Nephron progenitor cell (in vitro differentiated cells): ENCODE results near the gene DDX55.

Experiments
- DNase-seq: peaks from one replicate; pipeline ENCODE4 v3.0.0; 2021
- H3K27ac Mint-ChIP-seq: 2 replicates; pipeline ENCODE4 v1.8.0; 2021; ENCODE audit warnings: mild to moderate bottlenecking, moderate library complexity, mixed read lengths
- H3K27me3 Mint-ChIP-seq: 2 replicates; pipeline ENCODE4 v1.8.0; 2021; ENCODE audit warnings: mild to moderate bottlenecking, low read depth, mixed read lengths; ENCODE audit not compliant: poor library complexity
- H3K36me3 Mint-ChIP-seq: 2 replicates; pipeline ENCODE4 v1.8.0; 2021; ENCODE audit warnings: low read depth, mixed read lengths
- H3K4me1 Mint-ChIP-seq: 2 replicates; pipeline ENCODE4 v1.8.0; 2021; ENCODE audit warnings: mixed read lengths
- H3K4me3 Mint-ChIP-seq: 2 replicates; pipeline ENCODE4 v1.8.0; 2021; ENCODE audit warnings: mild to moderate bottlenecking, moderate library complexity, mixed read lengths
- H3K9me3 Mint-ChIP-seq: 2 replicates; pipeline ENCODE4 v1.8.0; 2021; ENCODE audit warnings: mild to moderate bottlenecking, moderate library complexity, mixed read lengths
- TF ChIP-seq, protein P1 (sequence below): fragments of 200-600 bp; sonication (generic); IDR thresholded peaks from 2 replicates; pipeline ENCODE4 v1.5.0; 2021; ENCODE audit warnings: antibody characterized with exemption

Gene DDX55

DNA sequence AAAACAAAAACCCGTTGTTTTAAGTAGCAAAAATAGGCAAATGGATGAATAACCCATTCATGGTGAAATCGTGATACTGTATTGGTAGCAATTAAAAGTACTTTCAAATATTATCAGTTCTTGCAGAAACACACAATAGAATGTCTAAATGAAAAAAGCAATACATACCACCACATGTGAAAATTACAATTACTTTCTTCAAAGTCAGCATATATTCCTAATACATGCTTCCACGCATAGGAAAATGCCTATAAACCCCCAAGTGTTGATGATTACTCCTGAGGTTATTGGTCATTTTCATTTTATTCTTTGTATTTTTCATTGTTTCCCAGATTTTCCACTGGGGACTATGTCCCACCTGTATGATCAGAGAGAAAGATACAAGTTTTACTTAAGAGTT, 15.2 kb downstream of the DDX55 start:
- Mint-ChIP-seq H3K4me3 (no peak overlapping the region), H3K36me3 (peaks cover 80% of the 10 kb centered on the region), H3K9me3 (no peaks in the 10 kb centered on the region), H3K27me3 (peaks cover 4% of the 10 kb centered on the region), H3K27ac (no peak overlapping the region), H3K4me1 (no peaks in the 10 kb centered on the region)
- TF ChIP-seq, protein P1, sequence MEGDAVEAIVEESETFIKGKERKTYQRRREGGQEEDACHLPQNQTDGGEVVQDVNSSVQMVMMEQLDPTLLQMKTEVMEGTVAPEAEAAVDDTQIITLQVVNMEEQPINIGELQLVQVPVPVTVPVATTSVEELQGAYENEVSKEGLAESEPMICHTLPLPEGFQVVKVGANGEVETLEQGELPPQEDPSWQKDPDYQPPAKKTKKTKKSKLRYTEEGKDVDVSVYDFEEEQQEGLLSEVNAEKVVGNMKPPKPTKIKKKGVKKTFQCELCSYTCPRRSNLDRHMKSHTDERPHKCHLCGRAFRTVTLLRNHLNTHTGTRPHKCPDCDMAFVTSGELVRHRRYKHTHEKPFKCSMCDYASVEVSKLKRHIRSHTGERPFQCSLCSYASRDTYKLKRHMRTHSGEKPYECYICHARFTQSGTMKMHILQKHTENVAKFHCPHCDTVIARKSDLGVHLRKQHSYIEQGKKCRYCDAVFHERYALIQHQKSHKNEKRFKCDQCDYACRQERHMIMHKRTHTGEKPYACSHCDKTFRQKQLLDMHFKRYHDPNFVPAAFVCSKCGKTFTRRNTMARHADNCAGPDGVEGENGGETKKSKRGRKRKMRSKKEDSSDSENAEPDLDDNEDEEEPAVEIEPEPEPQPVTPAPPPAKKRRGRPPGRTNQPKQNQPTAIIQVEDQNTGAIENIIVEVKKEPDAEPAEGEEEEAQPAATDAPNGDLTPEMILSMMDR, result no peak
- DNase-seq, result no peak

DNA sequence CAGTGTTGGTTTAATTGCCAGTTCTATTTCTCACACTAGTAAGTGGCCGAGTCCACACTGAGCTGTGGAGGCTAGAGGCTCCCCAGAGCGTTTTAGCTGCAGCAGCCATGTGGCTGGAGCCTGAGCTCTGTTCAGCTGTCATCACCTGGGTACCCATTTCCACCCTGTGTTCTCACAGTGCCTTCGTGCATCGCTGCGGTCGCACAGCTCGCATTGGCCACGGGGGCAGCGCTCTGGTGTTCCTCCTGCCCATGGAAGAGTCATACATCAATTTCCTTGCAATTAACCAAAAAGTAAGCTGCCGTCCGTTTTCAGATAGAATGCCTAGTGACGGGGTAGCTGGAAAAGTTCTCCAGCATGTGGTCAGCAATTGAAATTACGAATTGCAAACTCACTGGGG, 15.7 kb downstream of the DDX55 start:
- no peak for DNase-seq
- H3K4me1 Mint-ChIP-seq, result no peaks in the 10 kb centered on the region
- TF ChIP-seq, protein P1, result no peak
- peaks cover 4% of the 10 kb centered on the region for H3K27me3 Mint-ChIP-seq
- no peak overlapping the region for H3K4me3 Mint-ChIP-seq
- peaks cover 75% of the 10 kb centered on the region for H3K36me3 Mint-ChIP-seq
- H3K27ac Mint-ChIP-seq, result no peak overlapping the region
- no peaks in the 10 kb centered on the region for H3K9me3 Mint-ChIP-seq

DNA sequence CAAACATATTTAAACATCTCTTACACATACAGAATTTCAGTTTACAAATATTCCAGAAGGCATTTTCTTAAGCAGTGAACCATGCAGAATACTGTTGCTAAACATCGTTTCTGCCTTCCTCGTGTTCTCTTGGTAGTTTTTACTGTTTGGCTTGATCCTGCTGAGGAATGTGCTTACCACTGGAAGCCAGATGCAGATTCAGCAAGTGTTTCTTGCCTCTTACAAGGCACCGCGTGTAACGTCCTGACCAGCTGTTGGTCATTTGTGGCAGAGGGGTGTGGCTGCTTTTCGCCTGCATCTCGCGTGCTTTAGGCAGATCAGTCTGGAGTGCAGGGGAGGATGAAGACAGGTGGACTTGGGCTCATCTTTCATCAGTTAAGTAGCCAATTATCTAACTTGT, 19.2 kb downstream of the DDX55 start:
- Mint-ChIP-seq H3K9me3 (no peaks in the 10 kb centered on the region), H3K4me1 (no peaks in the 10 kb centered on the region), H3K36me3 (peaks cover 62% of the 10 kb centered on the region), H3K27me3 (peaks cover 4% of the 10 kb centered on the region), H3K27ac (no peak overlapping the region), H3K4me3 (no peak overlapping the region)
- DNase-seq, result no peak
- TF ChIP-seq, protein P1, result no peak

DNA sequence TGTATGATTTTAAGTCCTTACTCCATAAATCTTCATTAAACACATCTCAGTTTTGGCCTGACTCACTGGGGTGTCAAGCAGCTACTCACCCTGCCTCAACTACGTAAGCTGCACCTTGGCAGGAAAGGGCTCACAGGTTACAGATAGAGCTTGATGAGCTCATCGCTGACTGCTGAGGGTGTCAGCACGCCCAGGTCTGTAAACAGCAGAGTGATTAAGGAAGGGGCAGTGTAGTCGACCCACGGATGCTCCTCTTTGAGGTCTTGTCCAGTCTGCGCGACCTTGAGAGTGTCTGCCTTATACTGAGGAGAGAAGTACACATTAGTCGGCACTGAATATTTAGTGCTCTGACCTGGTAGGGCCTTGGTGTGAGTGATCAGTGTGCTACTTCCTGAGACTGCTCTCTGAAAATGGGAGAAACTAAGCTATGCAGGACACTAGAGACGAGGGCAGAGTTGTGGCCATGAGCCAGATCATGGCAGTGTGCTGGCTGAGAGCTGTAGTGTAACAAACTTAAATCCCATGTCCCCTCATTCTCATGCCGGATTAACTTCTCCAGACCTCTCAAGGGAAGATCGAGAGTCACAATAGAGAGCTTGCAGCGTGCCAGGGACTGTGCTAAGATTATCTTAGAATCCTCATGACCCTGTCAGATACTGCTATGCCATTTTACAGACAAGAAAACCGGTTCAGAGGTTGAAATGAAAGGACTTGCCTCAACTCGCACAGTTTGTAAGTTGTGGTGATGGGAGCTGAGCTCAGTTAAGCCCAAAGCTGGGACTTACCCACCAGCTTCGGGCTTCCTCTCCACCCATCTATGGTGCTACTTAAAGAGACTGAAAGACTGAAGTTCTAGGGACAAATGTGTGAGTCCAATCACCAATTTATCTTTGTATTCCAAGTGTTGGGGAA, 20.0 kb downstream of the DDX55 start:
- TF ChIP-seq, protein P1, result no peak
- DNase-seq, result no peak
- H3K4me3 Mint-ChIP-seq, result no peak overlapping the region
- H3K36me3 Mint-ChIP-seq, result peaks cover 62% of the 10 kb centered on the region
- no peaks in the 10 kb centered on the region for H3K4me1 Mint-ChIP-seq
- no peaks in the 10 kb centered on the region for H3K9me3 Mint-ChIP-seq
- H3K27me3 Mint-ChIP-seq, result peaks cover 4% of the 10 kb centered on the region
- H3K27ac Mint-ChIP-seq, result peak overlapping the region; percentile 88

DNA sequence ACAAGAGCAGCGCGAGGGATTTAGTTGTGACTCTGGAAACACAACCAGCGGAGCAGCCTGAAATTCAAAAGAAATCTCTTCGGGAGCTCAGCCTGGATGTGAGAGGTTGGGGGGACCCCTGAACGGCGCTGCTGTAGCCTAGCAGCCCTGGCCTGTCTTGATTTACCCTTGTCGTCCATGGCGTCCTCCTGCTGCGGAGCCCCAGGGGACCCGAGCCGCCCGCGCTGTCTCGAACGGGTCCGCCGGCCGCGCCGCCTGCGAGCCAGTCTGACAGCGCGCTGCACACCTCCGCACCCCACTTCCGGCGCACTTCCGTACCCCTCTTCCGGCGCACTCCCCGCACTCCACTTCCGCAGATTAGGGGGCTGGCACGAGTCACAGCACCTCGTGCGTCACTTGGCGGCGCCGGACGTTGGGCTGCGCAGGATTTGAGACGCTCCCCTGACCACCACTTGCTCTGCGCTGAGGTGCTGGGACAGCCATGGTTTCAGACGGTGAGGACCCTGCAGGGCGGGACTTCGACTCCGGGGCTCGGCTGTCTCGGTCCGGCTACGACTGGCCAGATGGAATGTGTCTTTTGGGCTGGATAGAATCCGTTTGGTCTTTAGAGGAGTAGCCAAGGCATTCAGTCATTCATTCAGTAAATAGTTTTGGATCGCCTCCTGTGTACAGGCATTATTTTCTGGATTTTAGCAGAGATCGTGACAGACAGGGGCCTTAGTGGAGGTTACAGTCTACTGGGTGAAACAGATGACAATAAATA, 31.7 kb downstream of the DDX55 start, which contains the start of the genes EIF2B1 and GTF2H3:
TSS of gene EIF2B1 (minus strand) at position 308 of the 763 bp plus-strand sequence. CDS start at position 179, 129 bp downstream.
TSS of gene GTF2H3 (plus strand) at position 451 of the 763 bp plus-strand sequence. CDS start at position 482, 31 bp downstream.
- TF ChIP-seq, protein P1, result no peak
- H3K36me3 Mint-ChIP-seq, result peaks cover 23% of the 10 kb centered on the region
- H3K4me3 Mint-ChIP-seq, result peak within 1 kb of the TSS; percentile 99
- no peaks in the 10 kb centered on the region for H3K9me3 Mint-ChIP-seq
- H3K27ac Mint-ChIP-seq, result peak within 1 kb of the TSS; percentile 99
- DNase-seq, result peak; percentile 94
- H3K27me3 Mint-ChIP-seq, result peaks cover 3% of the 10 kb centered on the region
- peaks cover 25% of the 10 kb centered on the region for H3K4me1 Mint-ChIP-seq
